Ishikawa (cell line): ENCODE results near the gene RPL13.

ENCODE experiments used
- CEBPB ChIP-seq: IDR thresholded peaks from 2 replicates; pipeline ENCODE4 v1.6.1; 2012
- CREB1 ChIP-seq: IDR thresholded peaks from 2 replicates; pipeline ENCODE4 v1.6.1; 2012; ENCODE audit warnings: low read depth
- EGR1 ChIP-seq: IDR thresholded peaks from 2 replicates; pipeline ENCODE4 v1.6.1; 2012
- EP300 ChIP-seq: IDR thresholded peaks from 2 replicates; pipeline ENCODE4 v1.6.1; 2012; ENCODE audit warnings: borderline replicate concordance
- FOXM1 ChIP-seq: IDR thresholded peaks from 2 replicates; pipeline ENCODE4 v1.6.1; 2012; ENCODE audit warnings: low read depth, borderline replicate concordance
- NFIC ChIP-seq: IDR thresholded peaks from 2 replicates; pipeline ENCODE4 v1.6.1; 2012
- RAD21 ChIP-seq: IDR thresholded peaks from 2 replicates; pipeline ENCODE4 v1.6.1; 2012; ENCODE audit warnings: low read depth
- TAF1 ChIP-seq: IDR thresholded peaks from 2 replicates; pipeline ENCODE4 v1.6.1; 2012; ENCODE audit warnings: low read depth, mild to moderate bottlenecking
- TCF12 ChIP-seq: IDR thresholded peaks from 2 replicates; pipeline ENCODE4 v1.6.1; 2012; ENCODE audit warnings: low read depth
- TEAD4 ChIP-seq: IDR thresholded peaks from 2 replicates; pipeline ENCODE4 v1.6.1; 2012
- YY1 ChIP-seq: IDR thresholded peaks from 2 replicates; pipeline ENCODE4 v1.6.1; 2012; ENCODE audit warnings: low read depth
- ZBTB7A ChIP-seq: IDR thresholded peaks from 2 replicates; pipeline ENCODE4 v1.6.1; 2012; ENCODE audit warnings: low read depth
- TF ChIP-seq, protein P1 (sequence below): IDR thresholded peaks from 2 replicates; pipeline ENCODE4 v1.6.1; 2012
- TF ChIP-seq, protein P2 (sequence below): IDR thresholded peaks from 2 replicates; pipeline ENCODE4 v1.6.1; 2012; ENCODE audit warnings: low read depth, mild to moderate bottlenecking
- TF ChIP-seq, protein P3 (sequence below): IDR thresholded peaks from 2 replicates; pipeline ENCODE4 v1.6.1; 2012

Gene RPL13

DNA sequence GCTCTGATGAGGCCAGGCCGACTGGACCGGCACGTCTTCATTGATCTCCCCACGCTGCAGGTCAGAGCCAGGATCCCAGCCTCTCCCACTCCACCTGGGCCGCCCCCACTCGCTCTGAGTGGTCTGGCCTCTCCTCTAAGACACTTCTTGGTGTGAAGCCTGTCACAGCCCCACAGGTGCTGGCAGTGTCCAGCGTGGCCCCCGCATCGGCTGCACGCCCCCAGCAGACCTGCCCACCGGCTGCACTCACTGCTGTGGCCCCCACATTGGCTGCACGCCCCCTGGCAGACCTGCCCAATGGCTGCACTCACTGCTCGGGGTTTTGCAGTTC, 15.8 kb upstream of the RPL13 start:
- no peak for TF ChIP-seq CREB1
- no peak for TF ChIP-seq ZBTB7A

DNA sequence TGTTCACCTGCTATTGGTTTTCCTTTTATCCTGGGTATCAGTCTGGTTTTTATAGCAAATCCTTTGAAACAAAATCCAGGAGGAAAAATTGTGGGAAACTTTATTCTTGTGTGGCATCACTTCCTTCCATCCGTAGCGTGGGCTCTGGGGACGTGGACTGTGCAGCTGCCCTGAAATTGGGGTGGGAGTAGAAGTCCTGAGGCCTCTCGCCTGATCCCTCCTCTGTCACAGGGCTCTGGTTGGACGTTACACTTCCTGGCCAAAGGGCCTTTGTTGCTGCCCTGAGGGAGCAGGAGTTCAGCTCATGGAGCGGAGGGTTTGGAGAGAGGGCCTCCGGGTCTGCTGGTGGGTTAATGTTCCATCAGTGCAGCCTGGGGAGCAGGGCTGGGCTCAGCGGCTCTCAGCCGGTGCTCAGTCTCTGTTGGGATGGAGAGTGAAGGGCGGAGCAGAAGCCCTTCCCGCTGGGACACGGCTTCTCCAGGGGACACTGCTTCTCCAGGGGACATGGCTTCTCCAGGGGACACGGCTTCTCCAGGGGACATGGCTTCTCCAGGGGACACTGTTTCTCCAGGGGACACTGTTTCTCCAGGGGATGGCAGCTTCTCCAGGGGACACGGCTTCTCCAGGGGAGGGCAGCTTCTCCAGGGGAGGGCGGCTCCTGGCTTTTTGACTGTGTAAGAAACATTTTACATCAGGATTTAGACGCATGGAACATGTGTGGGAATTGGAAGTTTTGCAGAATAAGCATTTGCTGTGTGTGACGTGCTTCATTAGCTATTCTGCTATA, 15.2 kb upstream of the RPL13 start:
- TF ChIP-seq TEAD4: no peak
- no peak for TF ChIP-seq ZBTB7A
- TF ChIP-seq FOXM1: no peak
- TF ChIP-seq TAF1: no peak
- TF ChIP-seq RAD21: no peak
- no peak for TF ChIP-seq CREB1
- TF ChIP-seq TCF12: no peak
- TF ChIP-seq EP300: no peak
- TF ChIP-seq, protein P1, sequence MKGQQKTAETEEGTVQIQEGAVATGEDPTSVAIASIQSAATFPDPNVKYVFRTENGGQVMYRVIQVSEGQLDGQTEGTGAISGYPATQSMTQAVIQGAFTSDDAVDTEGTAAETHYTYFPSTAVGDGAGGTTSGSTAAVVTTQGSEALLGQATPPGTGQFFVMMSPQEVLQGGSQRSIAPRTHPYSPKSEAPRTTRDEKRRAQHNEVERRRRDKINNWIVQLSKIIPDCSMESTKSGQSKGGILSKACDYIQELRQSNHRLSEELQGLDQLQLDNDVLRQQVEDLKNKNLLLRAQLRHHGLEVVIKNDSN: no peak
- TF ChIP-seq YY1: no peak
- no peak for TF ChIP-seq CEBPB
- TF ChIP-seq NFIC: no peak
- TF ChIP-seq, protein P2, sequence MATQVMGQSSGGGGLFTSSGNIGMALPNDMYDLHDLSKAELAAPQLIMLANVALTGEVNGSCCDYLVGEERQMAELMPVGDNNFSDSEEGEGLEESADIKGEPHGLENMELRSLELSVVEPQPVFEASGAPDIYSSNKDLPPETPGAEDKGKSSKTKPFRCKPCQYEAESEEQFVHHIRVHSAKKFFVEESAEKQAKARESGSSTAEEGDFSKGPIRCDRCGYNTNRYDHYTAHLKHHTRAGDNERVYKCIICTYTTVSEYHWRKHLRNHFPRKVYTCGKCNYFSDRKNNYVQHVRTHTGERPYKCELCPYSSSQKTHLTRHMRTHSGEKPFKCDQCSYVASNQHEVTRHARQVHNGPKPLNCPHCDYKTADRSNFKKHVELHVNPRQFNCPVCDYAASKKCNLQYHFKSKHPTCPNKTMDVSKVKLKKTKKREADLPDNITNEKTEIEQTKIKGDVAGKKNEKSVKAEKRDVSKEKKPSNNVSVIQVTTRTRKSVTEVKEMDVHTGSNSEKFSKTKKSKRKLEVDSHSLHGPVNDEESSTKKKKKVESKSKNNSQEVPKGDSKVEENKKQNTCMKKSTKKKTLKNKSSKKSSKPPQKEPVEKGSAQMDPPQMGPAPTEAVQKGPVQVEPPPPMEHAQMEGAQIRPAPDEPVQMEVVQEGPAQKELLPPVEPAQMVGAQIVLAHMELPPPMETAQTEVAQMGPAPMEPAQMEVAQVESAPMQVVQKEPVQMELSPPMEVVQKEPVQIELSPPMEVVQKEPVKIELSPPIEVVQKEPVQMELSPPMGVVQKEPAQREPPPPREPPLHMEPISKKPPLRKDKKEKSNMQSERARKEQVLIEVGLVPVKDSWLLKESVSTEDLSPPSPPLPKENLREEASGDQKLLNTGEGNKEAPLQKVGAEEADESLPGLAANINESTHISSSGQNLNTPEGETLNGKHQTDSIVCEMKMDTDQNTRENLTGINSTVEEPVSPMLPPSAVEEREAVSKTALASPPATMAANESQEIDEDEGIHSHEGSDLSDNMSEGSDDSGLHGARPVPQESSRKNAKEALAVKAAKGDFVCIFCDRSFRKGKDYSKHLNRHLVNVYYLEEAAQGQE: no peak
- TF ChIP-seq, protein P3, sequence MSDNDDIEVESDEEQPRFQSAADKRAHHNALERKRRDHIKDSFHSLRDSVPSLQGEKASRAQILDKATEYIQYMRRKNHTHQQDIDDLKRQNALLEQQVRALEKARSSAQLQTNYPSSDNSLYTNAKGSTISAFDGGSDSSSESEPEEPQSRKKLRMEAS: no peak
- no peak for TF ChIP-seq EGR1

DNA sequence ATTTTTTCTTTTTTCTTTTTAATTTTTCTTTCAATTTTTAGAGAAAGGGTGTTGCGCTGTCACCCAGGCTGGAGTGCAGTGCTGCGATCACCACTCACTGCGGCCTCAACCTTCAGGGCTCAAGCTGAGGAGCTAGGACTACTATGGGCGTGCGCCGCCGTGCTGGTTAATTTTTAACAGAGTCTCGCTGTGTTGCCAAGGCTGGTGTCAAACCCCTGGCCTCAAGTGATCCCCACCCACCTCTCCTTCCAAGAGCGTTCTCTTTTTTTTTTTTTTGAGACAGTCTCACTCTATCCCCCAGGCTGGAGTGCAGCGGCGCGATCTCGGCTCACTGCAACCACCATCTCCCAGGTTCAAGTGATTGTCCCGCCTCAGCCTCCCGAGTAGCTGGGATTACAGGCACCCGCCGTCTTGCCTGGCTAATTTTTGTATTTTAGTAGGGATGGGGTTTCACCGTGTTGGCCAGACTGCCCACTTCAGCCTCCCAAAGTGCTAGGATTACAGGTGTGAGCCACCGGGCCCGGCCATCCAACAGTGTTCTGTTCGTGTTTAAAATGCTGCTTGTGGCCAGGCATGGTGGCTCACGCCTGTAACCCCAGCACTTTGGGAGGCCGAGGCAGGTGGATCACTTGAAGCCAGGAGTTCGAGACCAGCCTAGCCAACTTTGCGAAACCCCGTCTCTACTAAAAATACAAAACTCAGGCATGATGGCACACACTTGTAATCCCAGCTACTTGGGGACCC, 14.5 kb upstream of the RPL13 start:
- TF ChIP-seq, protein P2: no peak
- TF ChIP-seq ZBTB7A (no peak), TEAD4 (no peak), TAF1 (no peak), CEBPB (no peak), EGR1 (no peak), FOXM1 (no peak), NFIC (no peak), EP300 (no peak), TCF12 (no peak), CREB1 (no peak), RAD21 (no peak), YY1 (no peak)
- TF ChIP-seq, protein P1: no peak
- TF ChIP-seq, protein P3: no peak

DNA sequence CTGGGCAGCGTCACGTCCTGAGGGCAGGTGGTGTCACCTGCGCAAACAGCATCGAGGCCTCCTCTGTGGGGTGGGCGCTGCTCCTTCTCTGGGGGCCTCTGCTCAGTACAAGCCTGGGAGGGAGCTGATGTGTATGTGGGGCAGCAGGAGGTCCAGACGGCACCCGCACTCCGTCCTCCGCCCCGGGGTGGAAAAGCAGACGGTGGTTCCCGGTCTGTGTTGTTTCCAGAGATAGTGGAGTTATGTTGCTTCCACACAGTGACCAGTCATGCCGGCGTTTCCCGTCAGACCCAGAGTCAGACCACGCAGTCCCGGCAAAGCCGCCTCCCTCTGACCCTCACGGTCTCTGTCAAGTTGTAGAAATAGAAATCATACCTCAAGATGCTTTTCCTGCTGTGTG, 13.7 kb upstream of the RPL13 start:
- no peak for TF ChIP-seq FOXM1
- TF ChIP-seq NFIC: no peak
- TF ChIP-seq TAF1: no peak
- TF ChIP-seq CEBPB: no peak

DNA sequence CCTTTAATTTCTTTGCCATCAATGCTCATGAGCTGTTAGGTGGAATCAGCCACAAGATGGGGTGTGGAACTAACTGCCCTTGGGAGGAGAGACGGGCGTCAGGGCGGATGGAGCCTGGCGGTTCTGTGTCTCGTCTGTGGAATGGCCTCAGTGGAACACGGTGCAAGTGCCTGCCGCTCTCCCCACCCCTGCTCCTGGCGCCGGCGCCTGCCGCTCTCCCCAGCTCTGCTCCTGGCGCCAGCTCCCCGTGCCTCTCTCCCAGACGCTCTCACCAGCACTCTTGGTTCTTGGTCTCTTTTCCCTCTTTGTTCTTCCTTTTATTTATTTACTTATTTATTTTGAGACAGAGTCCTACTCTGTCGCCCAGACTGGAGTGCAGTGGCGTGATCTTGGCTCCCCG, 13.2 kb upstream of the RPL13 start:
- TF ChIP-seq TCF12 (no peak), YY1 (no peak), EP300 (no peak), CREB1 (no peak), TAF1 (no peak), FOXM1 (no peak)
- TF ChIP-seq, protein P1: no peak

DNA sequence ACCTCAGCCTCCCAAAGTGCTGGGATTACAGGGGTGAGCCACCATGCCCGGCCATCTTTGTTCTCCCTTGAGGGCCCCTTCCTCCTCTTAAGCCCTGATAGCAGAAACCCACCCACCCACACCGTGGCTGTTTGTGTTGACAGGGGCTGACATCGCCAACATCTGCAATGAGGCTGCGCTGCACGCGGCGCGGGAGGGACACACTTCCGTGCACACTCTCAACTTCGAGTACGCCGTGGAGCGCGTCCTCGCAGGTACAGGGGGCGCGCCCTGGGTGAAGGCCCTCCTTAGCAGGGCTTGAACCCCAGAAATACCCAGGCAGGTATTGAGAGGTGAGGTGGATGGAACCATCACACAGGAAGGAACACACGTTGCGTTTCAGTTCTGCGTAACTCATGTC, 12.6 kb upstream of the RPL13 start:
- TF ChIP-seq EGR1: no peak
- no peak for TF ChIP-seq NFIC
- TF ChIP-seq TAF1: no peak
- TF ChIP-seq FOXM1: no peak
- no peak for TF ChIP-seq CEBPB
- TF ChIP-seq TCF12: no peak
- no peak for TF ChIP-seq YY1
- TF ChIP-seq, protein P1: no peak
- TF ChIP-seq EP300: no peak
- TF ChIP-seq CREB1: no peak
- no peak for TF ChIP-seq TEAD4
- no peak for TF ChIP-seq ZBTB7A
- no peak for TF ChIP-seq RAD21
- TF ChIP-seq, protein P2: no peak
- TF ChIP-seq, protein P3: no peak
